VCaP (cell line): Measurements from ENCODE around the gene RALBP1.

Experiments
- H3K27ac ChIP-seq: fragments of 450-650 bp; 2 replicates; pipeline ENCODE4 v1.5.1; 2017
- CTCF ChIP-seq: fragments of 450-650 bp; conservative IDR thresholded peaks from 2 replicates; pipeline ENCODE4 v1.5.1; 2017; ENCODE audit warnings: mild to moderate bottlenecking, moderate library complexity

The RALBP1 gene

GRCh38 chr18:9539283-9539682 lies 64.0 kb downstream of the RALBP1 start:
- no peak for TF ChIP-seq CTCF
- H3K27ac ChIP-seq = peak overlapping the region; percentile 27

GRCh38 chr18:9539938-9540337 lies 64.6 kb downstream of the RALBP1 start:
- H3K27ac ChIP-seq = no peak overlapping the region
- TF ChIP-seq CTCF = no peak

GRCh38 chr18:9542924-9543323 lies 67.6 kb downstream of the RALBP1 start:
- H3K27ac ChIP-seq = no peak overlapping the region
- no peak for TF ChIP-seq CTCF

- H3K27ac ChIP-seq = no peak overlapping the region; the same call in 1 of the 2 replicates
- no peak for TF ChIP-seq CTCF
Observed at GRCh38 chr18:9545029-9545428, 69.7 kb downstream of the RALBP1 start.

GRCh38 chr18:9546468-9546867 lies 71.2 kb downstream of the RALBP1 start:
- peak overlapping the region; percentile 54 for H3K27ac ChIP-seq
- TF ChIP-seq CTCF = no peak

GRCh38 chr18:9547782-9548181 lies 72.5 kb downstream of the RALBP1 start:
- no peak for TF ChIP-seq CTCF
- peak overlapping the region; percentile 54 for H3K27ac ChIP-seq

GRCh38 chr18:9549405-9549804 lies 74.1 kb downstream of the RALBP1 start:
- TF ChIP-seq CTCF = peak; percentile 70
- H3K27ac ChIP-seq = no peak overlapping the region; the same call in 1 of the 2 replicates

GRCh38 chr18:9550429-9550828 lies 75.1 kb downstream of the RALBP1 start:
- no peak overlapping the region for H3K27ac ChIP-seq
- no peak for TF ChIP-seq CTCF
